Central memory CD8-positive, alpha-beta T cell (primary cell): Measurements from ENCODE around the gene DNAAF5.
"Not testable (repeated sequence)": the region's sequence is repeated elsewhere in the genome, so short reads cannot be mapped to it uniquely, and the experiment has no call there.

ENCODE experiments used
- ATAC-seq: fragments of 150-1000 bp; cut with Tn5 transposase; replicated peaks from 2 replicates; pipeline ENCODE4 v1.10.0; 2022; ENCODE audit warnings: mild to moderate bottlenecking, moderate FRiP score, moderate number of reproducible peaks; ENCODE audit not compliant: poor library complexity, severe bottlenecking; ENCODE audit errors: extremely low read depth
- DNase-seq, 2 donors: peaks; one replicate each; pipeline ENCODE4 v3.0.0; 2021; ENCODE audit warnings: low spot score in 2 of 2
- H3K27ac Mint-ChIP-seq: one replicate; pipeline ENCODE4 v1.8.0; 2022; ENCODE audit warnings: low read depth, mild to moderate bottlenecking, moderate library complexity, mixed read lengths
- H3K27me3 Mint-ChIP-seq: one replicate; pipeline ENCODE4 v1.8.0; 2022; ENCODE audit warnings: mixed read lengths
- H3K36me3 Mint-ChIP-seq: one replicate; pipeline ENCODE4 v1.8.0; 2022; ENCODE audit warnings: mild to moderate bottlenecking, moderate library complexity, mixed read lengths; ENCODE audit not compliant: insufficient read depth
- H3K4me1 Mint-ChIP-seq: one replicate; pipeline ENCODE4 v1.8.0; 2022; ENCODE audit warnings: mixed read lengths
- H3K4me3 Mint-ChIP-seq: one replicate; pipeline ENCODE4 v1.8.0; 2022; ENCODE audit warnings: mild to moderate bottlenecking, moderate library complexity, mixed read lengths
- H3K9me3 Mint-ChIP-seq: one replicate; pipeline ENCODE4 v1.8.0; 2022; ENCODE audit warnings: mixed read lengths

Gene DNAAF5

DNA sequence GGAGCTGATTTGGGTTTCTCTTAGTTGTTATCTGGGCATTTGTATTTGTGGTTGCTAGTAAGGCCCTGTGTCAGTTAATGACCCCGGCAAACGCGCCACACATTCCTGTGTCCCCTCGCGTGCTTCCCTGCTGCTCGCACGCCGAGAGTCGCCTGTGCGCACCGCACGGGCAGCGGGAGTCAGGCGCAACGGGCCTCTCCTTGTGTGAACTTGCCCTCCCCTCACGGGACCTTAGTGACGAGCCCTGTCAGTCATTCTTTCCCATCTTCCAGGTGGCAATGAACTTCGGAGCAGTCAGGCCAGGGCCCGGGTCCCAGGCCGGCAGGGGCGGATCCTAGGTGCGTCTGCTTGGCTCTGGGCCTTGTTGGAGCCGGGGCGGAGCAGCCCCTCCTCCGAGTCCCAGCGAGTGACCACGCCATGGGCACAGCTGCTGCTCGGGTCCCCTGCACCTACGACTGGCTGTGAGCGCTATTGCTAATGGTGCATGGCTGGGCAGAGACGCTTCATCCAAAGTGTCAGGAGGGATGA lies 13.0 kb downstream of the DNAAF5 start:
- no peak overlapping the region for H3K4me3 Mint-ChIP-seq
- no peaks in the 10 kb centered on the region for H3K9me3 Mint-ChIP-seq
- H3K27me3 Mint-ChIP-seq: no peaks in the 10 kb centered on the region
- peaks cover 7% of the 10 kb centered on the region for H3K4me1 Mint-ChIP-seq
- peaks cover 14% of the 10 kb centered on the region for H3K36me3 Mint-ChIP-seq
- ATAC-seq (no peak), DNase-seq (no peak)
- no peak overlapping the region for H3K27ac Mint-ChIP-seq

DNA sequence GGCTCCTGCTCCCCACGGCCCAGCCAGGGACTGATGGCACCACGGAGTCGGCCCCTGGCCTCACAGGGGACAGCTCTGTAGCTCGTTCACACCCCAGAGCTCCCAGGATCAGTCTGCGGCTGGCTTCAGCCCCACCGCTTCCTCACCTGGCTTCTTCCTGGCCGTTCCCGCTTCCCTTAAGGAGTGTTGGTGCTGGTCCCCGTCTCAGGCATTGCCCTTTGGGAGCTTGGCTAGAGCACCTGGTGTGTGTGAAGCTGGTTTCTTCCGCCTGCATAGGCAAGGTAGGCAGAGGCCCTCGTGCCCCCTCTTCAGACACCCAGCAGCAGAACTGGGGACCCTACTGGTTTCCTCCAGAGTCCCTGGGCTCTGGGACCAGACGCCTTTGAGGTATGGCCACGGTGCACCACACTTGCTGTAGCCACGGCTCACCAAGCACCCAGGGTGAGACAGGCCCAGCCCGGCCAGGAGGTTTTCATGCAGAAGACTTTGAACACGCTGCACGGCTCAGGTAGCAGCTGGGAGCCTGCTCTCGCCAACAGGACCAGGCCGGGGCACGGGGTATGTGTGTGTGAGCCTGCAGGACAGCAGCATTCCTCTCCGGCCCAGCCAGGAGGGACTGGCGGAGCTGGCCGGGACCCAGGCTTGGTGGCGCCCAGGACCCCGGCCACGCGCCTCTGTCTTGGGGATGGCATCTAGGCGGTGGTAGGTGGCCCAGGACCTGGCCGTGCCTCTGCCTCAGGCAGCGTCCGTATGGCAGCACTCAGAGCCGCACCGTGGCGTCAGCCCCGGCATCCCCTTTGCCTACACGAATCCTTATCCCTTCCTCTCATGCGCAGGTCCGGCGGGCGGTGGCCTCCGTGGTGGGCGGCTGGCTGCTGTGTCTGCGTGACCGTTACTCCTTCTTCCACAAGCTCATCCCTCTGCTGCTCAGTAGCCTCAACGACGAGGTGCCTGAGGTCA lies 13.8 kb downstream of the DNAAF5 start:
- DNase-seq (no peak), ATAC-seq (no peak)
- Mint-ChIP-seq H3K4me1 (peaks cover 7% of the 10 kb centered on the region), H3K9me3 (no peaks in the 10 kb centered on the region), H3K27ac (no peak overlapping the region), H3K27me3 (no peaks in the 10 kb centered on the region), H3K36me3 (peaks cover 14% of the 10 kb centered on the region), H3K4me3 (no peak overlapping the region)

DNA sequence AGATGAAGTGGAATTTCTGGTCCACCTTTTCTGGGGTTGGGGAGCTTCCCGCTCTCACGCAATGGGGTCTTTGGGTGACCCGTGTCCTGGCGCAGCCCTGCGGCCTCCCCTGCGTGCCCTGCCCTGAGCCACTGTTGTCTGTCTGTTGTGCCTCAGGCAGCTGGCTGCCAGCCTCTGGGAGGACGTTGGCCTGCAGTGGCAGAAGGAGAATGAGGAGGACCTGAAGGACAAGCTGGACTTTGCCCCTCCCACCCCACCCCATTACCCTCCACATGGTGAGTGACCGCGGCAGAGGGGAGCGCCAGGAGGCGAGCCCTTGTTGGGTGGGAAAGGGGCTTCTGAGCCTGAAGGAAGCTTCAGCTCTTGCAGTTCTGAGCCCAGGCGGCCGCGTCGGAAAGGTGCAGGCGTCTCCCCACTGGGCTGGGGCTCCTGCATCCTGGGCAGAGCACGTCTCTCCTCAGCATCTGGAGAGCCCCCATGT lies 14.7 kb downstream of the DNAAF5 start:
- no peak overlapping the region for H3K27ac Mint-ChIP-seq
- H3K9me3 Mint-ChIP-seq: no peaks in the 10 kb centered on the region
- H3K4me1 Mint-ChIP-seq: peaks cover 7% of the 10 kb centered on the region
- H3K4me3 Mint-ChIP-seq: no peak overlapping the region
- H3K27me3 Mint-ChIP-seq: no peaks in the 10 kb centered on the region
- ATAC-seq: no peak
- no peak for DNase-seq
- H3K36me3 Mint-ChIP-seq: peaks cover 14% of the 10 kb centered on the region

DNA sequence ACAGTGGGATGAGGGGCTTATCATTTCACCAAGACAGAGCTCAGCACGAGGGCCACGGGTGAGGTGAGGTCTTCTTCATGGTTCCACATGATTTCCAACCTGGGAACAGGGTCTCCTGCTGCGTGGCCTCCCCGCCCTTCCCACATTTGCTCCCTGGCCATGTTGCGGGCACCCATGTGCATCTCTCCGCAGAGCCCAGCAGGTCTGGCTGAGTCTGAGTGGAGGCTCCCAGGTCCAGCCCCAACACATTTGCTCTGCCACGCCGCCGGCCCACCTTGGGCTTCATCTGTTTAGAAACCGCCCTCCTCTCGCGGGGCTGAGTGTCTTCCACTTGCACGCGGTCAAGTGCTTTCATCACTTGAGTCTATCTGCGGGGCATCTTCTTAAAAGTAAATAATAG lies 15.4 kb downstream of the DNAAF5 start:
- no peak for ATAC-seq
- no peak overlapping the region for H3K4me3 Mint-ChIP-seq
- no peaks in the 10 kb centered on the region for H3K9me3 Mint-ChIP-seq
- DNase-seq: no peak
- H3K27ac Mint-ChIP-seq: no peak overlapping the region
- H3K27me3 Mint-ChIP-seq: no peaks in the 10 kb centered on the region
- peaks cover 7% of the 10 kb centered on the region for H3K4me1 Mint-ChIP-seq
- peaks cover 14% of the 10 kb centered on the region for H3K36me3 Mint-ChIP-seq

DNA sequence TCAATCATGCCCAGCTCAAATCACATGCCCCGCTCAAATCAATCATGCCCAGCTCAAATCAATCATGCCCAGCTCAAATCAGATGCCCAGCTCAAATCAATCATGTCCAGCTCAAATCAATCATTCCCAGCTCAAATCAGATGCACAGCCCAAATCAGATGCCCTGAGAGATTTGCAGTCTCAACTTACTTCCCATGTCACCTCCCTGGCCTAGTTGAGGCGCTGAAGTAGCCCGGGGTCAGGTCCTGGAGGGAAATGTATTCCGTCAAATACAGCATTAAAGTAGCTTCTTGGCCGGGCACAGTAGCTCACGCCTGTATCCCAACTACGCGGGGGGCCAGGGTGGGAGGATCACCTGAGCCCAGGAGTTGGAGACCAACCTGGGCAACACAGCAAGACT lies 16.3 kb downstream of the DNAAF5 start:
- Mint-ChIP-seq H3K27ac (no peak overlapping the region), H3K4me3 (no peak overlapping the region), H3K9me3 (no peaks in the 10 kb centered on the region), H3K27me3 (no peaks in the 10 kb centered on the region), H3K36me3 (peaks cover 16% of the 10 kb centered on the region), H3K4me1 (peaks cover 5% of the 10 kb centered on the region)
- ATAC-seq: no peak
- no peak for DNase-seq

DNA sequence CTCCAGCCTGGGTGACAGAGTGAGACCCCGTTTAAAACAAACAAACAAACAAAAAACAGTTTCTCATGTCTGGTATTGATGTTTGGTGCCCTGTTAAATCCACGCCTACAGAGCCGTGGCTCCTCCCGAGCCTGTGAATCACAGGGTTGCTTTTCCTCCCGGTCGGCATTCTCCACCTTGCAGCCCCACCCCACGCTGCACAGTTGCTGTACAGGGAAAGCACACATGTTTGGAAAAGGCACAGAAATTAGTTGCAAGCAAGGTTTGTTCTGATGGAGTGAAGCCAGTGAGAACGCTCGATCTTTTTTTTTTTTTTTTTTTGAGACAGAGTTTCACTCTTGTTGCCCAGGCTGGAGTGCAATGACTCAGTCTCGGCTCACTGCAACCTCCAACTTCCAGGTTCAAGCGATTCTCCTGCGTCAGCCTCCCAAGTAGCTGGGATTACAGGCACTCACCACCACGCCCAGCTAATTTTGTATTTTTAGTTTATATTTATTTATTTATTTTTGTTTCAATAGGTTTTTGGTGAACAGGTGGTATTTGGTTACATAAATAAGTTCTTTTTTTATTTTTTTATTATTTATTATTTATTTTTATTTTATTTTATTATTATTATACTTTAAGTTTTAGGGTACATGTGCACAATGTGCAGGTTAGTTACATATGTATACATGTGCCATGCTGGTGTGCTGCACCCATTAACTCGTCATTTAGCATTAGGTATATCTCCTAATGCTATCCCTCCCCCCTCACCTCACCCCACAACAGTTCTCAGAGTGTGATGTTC lies 17.0 kb downstream of the DNAAF5 start:
- H3K9me3 Mint-ChIP-seq, H3K27ac Mint-ChIP-seq, H3K4me3 Mint-ChIP-seq, H3K4me1 Mint-ChIP-seq, H3K27me3 Mint-ChIP-seq, DNase-seq, ATAC-seq: not testable (repeated sequence)
- peaks cover 16% of the 10 kb centered on the region for H3K36me3 Mint-ChIP-seq

DNA sequence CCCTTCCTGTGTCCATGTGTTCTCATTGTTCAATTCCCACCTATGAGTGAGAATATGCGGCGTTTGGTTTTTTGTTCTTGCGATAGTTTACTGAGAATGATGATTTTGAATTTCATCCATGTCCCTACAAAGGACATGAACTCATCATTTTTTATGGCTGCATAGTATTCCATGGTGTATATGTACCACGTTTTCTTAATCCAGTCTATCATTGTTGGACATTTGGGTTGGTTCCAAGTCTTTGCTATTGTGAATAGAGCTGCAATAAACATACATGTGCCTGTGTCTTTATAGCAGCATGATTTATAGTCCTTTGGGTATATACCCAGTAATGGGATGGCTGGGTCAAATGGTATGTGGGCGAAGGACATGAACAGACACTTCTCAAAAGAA lies 17.6 kb downstream of the DNAAF5 start:
- peaks cover 16% of the 10 kb centered on the region for H3K36me3 Mint-ChIP-seq
- not testable (repeated sequence) for DNase-seq, H3K4me1 Mint-ChIP-seq, H3K9me3 Mint-ChIP-seq, H3K4me3 Mint-ChIP-seq, ATAC-seq, H3K27ac Mint-ChIP-seq, H3K27me3 Mint-ChIP-seq

DNA sequence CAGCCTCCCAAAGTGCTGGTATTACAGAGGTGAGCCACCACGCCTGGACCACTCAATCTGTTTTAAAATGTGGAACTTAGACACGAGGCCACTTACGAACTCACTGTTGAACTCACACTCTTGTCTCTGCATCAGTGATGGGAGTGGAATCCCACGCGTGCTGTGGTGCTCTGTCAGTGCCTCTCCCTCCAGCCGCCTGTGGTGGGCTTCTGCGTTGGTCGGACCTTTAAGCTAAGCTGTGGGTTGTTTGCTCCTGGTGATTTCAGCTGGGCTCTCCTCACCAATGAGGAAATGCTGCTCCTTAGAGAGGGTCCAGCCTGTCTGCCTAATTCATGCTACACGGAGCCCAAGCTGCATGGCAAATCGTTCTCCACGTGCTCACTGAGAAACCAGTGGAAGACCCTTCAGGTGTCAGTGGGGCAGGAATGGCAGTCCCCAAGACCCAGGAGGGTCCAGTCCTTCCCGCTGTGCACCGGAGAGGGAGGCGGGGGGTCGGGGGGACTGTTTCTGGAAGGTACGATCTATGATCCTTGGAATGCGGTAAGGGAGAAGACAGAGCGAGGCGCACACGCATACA lies 18.4 kb downstream of the DNAAF5 start:
- DNase-seq (no peak), ATAC-seq (no peak)
- peaks cover 16% of the 10 kb centered on the region for H3K36me3 Mint-ChIP-seq
- H3K4me3 Mint-ChIP-seq: no peak overlapping the region
- no peaks in the 10 kb centered on the region for H3K9me3 Mint-ChIP-seq
- H3K4me1 Mint-ChIP-seq: no peaks in the 10 kb centered on the region
- no peak overlapping the region for H3K27ac Mint-ChIP-seq
- no peaks in the 10 kb centered on the region for H3K27me3 Mint-ChIP-seq

DNA sequence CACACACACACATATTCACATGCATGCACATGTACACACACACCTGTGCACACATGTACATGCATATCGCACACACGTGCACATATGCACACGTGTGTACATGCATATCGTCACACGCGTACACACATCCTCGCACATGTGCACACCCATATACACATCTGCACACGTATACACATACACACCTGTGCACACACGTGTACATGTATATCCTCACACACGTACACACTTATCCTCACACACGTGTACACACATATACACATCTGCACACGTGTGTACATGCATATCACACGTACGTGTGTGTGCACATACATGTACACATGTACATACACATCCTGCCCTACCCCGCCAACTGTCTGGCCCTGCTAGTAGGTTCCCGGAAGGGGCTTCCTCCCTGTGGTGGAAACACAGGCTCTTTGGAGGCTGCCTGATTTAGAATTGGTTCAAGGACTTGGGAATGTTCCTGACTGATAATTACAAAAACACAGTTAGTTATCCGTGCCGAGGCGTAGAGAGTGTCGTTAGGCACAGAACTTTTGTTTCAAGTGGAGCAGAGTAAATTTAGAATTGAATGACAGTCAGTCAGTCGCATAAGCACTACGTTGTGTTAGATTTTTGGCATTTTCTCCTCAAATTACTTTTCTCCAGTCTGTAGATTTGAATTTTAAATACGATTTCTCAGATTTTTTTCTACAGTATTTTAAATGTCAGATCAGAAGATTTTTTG lies 19.1 kb downstream of the DNAAF5 start:
- DNase-seq (no peak), ATAC-seq (no peak)
- Mint-ChIP-seq H3K9me3 (no peaks in the 10 kb centered on the region), H3K27me3 (no peaks in the 10 kb centered on the region), H3K4me1 (no peaks in the 10 kb centered on the region), H3K27ac (no peak overlapping the region), H3K36me3 (peaks cover 16% of the 10 kb centered on the region), H3K4me3 (no peak overlapping the region)

DNA sequence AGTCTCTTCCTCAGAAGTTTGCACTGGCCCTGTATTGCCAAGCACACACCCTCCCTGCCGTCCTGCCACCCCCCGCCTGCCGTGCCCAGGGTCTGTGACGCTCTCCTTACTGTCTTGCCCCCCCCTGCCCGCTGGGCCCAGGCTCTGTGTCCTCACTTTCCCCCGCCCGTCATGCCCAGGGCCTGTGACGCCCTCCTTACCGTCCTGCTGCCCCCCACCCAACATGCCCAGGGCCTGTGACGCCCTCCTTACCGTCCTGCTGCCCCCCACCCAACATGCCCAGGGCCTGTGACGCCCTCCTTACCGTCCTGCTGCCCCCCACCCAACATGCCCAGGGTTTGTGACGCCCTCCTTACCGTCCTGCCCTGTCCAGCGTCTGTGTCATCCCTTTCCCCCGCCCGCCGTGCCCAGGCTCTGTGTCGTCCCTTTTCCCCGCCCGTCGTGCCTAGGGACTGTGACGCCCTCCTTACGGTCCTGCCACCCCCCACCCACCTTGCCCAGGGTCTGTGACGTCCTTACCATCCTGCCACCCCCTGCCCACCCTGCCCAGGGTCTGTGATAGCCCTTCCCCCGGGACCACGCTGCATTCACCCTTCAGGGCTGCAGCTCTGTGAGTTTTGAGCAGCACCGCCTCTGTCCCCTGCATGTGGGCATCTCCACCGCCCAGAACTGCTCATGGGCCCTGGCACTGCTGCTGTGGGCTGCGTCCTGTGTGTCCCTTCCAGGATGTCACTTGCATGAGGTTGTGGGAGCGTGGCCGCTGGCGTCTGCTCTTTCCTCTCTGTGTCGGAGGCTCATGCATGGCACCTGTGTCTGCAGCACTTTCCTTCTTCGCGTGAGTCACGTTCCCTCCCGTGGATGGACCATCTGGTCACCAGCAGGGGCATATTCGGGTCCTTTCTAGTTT lies 19.9 kb downstream of the DNAAF5 start:
- Mint-ChIP-seq H3K9me3 (no peaks in the 10 kb centered on the region), H3K36me3 (peaks cover 12% of the 10 kb centered on the region), H3K4me1 (no peaks in the 10 kb centered on the region), H3K27me3 (no peaks in the 10 kb centered on the region), H3K27ac (no peak overlapping the region), H3K4me3 (no peak overlapping the region)
- no peak for ATAC-seq
- no peak for DNase-seq

DNA sequence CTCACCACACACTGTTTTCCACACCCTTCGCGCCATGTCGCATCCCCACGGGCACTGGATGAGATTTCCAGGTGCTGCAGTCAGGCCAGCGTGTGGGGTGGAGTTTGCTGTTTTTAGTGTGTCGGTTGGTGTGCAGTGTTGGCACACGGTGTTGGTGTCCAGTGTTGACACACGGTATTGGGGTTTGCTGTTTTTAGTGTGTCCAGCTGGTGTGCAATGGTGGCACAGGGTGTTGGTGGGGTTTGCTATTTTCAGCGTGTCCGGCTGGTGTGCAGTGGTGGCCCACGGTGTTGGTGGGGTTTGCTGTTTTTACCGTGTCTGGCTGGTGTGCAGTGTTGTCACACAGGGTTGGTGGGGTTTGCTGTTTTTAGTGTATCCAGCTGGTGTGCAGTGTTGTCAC lies 20.7 kb downstream of the DNAAF5 start:
- Mint-ChIP-seq H3K27me3 (no peaks in the 10 kb centered on the region), H3K36me3 (peaks cover 12% of the 10 kb centered on the region), H3K4me3 (no peak overlapping the region), H3K4me1 (no peaks in the 10 kb centered on the region), H3K27ac (no peak overlapping the region), H3K9me3 (no peaks in the 10 kb centered on the region)
- DNase-seq (no peak), ATAC-seq (no peak)
